Measurements from ENCODE around the gene CHRNA9.

Gene CHRNA9

DNA sequence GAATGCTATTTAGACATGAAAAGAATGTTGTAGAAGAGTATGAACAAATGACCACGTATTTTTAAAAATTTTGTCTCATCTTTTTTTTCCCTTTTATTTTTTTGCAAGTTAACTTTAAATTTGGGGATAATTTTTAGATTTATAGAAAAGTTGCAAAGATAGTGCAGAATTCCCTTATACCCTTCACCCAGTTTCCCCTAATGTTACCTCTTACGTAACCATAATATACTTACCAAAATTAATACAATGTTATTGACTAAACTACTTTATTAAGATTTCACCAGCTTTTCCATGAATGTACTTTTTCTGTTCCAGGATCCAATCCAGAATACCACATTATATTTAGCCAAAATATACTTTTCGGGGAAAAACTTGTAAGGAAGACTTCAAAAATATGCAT is 12.3 kb downstream of the CHRNA9 start:
- ATAC-seq: no peak

DNA sequence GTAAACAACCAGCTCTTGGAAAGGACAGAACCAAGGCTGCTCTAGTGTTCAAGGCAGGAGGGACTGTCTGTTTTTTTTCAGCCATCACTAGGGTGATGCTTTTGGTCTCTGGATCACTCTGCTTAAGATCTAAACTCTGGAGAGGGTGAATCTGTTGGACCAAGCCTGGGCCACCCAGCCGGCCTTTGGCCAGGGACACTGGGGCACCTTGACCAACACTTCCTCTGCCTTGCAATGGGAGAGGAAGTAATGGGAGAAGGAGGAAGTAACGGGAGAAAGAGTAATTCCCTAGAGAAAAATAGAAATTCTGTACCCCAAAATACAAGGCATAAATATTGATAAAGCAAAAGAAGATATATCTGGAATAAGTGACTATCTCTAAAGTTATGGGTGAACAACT is 12.9 kb downstream of the CHRNA9 start:
- ATAC-seq: no peak

DNA sequence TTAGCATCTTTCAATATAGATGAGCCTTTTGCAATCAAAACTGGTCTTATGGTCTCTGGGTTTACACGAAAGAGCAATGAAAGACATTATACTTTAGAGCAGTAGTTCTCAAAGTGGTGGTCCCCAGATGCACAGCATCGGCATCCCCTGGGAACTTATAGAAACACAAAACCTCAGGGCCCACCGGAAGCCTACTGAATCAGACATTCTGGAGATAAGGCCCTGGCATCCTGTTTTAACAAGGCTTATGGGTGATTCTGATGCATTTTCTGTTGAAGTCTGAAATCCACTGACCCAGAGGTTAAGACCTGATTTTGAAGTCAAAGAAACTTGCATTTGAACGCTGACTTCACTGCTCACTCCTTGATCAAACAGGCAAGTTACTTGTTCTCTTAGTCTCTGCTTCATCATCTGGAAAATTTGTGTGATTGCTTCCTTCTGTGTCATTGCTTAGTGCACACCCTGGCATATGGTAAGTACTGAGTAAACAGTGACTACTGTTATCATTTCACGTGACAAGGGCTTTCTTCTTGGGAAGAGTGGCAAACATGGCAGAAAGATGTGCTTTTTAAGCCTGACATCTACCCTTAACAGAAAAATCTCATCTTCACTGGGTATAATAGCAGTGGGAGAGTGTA is 14.5 kb downstream of the CHRNA9 start:
- peak in 1 of 2 donors; percentile 66 for ATAC-seq

DNA sequence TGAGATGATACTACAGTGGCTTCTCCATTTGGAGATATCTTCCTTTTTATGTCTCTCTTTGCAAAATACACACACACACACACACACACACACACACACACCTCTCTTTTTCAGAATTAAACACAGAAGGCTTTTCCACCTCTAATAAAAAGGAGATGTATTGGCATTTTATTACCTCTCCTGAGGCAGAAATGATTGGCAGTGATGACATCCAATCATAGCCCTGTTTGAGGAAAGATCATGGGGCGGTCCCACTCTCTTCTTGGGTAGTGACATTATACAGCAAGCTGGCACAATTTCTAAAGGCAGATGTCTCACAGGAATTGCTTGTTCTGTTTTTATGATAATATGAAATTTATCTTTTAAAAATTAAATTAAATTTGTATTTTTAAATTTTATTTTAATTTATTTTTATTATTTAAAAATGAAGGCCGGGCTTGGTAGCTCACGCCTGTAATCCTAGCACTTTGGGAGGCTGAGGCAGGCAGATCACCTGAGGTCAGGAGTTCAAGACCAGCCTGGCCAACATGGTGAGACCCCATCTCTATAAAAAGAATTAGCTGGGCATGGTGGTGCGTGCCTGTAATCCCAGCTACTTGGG is 15.6 kb downstream of the CHRNA9 start:
- ATAC-seq: no peak

DNA sequence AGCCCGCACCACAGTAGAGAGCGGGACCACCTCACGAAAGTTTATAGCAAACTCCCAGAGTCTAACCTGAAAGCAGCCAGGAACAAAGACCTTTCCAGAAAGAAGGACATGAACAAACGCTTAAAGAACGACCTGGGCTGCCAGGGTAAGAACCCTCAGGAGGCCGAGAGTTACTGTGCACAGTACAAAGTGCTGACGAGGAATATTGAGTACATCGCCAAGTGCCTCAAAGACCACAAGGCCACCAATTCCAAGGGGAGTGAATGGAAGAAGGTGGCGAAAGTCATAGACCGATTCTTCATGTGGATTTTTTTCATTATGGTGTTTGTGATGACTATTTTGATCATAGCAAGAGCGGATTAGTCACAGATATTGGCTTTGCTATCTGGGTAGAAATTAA is 19.0 kb downstream of the CHRNA9 start:
- no peak for ATAC-seq

DNA sequence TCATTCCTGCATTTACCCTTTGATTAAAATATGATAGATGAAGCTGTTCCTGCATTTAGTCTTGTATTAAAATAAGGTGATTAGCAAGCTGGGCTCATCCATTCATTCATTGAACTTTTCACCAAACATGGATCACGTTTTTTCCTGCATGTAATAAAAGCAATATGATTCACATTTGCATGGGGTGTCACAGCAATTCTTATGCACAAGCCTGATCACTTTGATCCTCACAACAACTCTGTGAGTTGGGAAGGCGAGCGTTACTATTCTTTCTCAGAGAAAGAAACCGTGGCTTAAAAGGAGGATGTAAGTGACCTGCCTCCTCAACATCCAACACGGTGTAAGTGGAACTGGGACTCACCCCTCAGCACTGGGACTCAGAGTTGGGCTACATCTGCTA is 20.0 kb downstream of the CHRNA9 start:
- ATAC-seq: no peak

DNA sequence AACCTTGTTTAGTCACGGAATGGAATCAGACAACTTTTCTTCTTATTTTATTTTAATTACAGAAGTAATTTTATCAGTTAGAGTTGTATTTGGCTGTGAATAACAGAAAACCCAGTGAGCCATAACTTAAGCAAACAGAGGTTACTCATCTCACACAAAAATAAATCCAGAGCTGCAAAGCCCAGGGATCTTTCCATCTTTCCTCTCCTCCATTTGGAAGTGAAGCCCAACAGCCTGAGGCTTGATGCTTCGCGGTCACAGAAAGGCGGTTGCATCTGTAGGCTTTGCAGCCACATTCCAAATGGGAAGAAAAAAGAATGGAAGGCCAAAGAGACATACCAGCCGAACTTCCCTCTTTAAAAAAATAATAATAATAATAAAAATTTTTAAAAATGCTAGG is 22.6 kb downstream of the CHRNA9 start:
- ATAC-seq: no peak

DNA sequence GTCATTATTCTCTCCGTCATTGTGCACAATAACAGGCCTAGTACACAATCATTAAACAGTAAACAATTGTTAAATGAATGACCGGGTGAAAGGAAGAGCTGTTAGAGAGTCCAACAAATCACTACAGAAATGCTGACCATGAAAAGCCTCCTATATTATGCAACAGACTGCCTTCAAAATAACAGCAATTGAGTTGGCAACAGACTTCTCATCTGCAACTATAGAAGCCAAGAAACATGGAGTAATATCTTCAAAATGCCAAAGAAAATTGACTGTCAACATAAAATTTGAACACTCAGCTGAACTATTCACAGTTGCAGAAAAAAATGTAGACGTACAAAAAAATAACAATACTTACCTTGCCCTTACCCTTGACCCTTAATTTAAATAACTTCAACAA is 26.2 kb downstream of the CHRNA9 start:
- no peak for ATAC-seq

DNA sequence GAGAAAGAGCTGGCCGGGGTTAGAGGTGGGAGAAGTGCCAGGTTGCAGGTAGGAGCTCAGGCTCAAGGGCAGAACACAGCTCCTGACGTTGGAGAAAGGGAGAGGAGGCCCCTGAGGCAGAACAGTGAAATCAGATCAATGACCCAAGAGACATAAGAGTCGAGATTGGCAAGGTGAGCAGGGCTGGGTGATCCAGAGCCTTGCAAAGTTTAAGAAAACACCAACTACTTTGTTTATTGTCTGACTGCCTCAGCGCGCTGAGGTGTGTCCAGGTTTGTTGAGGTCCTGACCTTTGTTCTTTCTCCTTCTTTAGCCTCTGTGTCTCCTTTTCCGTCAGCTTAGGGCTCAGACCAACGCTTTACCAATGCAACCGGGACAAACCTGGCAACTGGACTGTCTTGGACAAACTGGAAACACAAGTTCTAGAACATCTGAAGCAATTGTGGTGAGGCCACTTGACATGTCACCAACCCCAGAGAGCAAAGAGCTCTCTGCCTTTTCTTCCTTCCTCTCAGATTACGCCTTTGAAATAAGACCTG is 28.3 kb downstream of the CHRNA9 start:
- no peak for ATAC-seq

DNA sequence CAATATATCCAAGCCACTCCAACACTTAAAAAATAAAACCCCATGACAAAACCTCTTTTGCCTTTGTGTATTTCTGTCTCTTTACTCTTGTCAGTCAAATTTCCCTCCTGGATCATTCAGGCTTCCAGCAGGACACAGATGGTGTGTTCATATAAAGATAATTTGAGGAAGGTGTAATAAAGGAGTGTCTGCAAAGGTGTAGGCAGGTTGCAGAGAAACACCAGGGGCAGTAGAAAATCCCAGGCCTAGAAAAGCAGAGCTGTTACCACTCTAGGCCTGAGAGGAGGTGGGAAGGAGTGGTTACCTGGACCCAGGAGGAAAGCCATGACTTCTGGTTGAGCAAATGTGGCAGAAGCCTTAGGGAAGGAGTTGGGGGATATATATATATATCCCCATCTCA is 28.8 kb downstream of the CHRNA9 start:
- no peak for ATAC-seq

DNA sequence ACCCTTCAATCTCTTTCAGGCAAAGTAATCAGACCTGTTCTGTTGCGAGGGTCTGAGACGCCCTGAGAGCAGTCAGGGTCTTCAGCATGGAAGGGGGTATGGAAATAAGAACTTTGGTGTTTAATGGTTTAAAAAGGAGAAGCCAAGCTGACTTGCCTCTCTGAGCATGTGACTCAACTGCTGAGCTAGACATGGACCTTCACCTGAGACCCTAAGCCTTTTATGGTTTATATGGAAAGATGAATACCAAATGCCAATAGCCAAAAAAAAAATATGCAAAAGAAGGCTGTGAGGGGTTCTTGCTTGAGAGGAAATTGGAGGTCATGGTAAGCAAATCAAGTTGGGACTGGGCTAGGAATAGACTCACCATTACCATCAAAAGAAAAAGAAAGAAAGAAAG is 30.6 kb downstream of the CHRNA9 start:
- no peak for ATAC-seq

DNA sequence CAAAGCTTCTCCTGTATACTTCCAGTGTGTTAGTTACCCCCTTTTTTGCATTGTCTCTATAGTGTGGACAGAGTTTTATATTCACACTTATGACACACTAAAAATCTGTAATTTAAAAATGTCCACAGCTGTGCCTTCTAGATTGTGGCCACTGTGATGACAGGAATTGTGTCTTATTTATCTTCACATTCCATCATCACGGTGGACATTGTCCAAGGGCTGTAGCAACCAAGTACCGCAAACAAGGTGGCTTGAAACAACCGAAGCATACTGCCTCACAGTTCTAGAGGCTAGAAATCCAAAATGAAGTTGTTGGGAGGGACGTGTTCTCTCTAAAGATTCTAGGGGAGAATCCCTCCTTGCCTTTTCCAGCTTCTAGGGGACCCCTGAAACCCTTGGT is 32.3 kb downstream of the CHRNA9 start:
- no peak for ATAC-seq

DNA sequence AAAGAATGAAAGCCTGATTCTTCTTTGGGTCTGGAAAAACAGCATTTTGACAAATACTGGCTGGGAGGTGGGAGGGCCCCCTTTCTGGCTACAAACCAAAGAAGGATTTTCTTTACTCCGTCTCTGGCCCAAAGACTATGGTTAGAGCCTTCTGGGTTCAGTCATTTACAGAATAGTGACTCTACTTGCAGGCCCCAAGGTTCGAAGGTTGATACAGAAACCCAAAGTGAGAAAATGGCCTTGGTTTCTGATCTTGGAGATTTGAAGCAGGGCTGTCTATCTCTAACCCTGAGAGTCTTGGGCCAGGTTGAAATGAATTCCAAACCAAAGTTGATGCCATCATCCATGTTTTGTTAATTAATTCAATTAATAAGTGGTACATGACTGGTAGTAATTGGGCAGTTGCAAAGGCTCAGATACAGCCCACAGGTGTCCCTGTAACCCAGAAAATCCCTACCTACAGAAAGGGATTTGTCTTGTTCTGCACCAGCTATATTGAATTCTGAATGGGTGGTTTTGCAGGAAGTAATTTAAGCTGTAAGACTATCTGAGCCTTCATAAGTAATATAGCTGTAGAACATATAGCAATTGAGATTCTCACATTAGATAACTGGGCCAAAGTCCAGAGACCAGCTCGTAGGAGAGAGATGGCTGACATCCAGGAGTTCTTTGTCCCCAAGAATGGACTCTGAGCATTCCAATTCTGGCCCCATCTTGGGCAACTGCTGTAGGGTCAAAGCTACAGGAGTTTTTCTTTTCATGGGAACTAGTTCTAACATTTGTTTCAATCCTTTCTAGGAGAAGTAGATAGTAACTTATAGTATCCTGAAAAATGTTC is 34.5 kb downstream of the CHRNA9 start:
- no peak for ATAC-seq

DNA sequence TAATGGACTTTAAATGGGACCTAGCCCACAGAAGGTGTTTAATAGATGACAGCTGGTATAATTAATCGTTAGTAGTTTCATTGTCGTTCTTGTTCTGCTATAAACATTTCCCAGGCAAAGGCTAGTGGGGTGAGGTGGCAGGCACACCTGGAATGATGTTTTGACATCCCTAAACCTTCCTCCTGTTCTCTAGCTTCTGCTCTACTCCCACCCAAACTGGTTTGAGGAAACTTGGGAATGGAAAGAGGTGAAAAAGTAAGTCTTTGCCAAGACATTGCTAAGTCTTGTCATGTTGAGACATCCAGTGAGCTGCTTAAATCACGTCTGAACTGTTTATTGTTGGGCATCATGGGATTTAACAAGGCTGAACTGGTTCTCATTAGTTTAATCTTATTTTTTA is 37.5 kb downstream of the CHRNA9 start:
- ATAC-seq: no peak

DNA sequence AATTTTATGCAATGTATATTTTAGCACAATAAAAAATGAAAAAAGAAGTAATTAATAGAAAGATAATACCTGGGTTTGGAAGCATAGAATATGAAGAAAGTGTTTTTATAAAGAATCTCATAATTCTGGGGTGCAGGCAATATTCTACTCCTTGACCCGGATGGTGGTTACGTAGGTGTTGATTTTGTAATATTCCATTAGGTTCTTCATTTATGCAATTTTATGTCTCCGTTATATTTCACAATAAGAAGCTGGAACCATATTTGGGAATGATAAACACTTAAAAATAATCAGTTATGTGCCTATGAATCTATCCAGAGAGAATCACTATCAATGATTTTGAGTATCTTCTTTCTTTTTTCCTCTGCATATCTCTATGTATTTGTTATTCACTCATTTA is 38.5 kb downstream of the CHRNA9 start:
- no peak for ATAC-seq

DNA sequence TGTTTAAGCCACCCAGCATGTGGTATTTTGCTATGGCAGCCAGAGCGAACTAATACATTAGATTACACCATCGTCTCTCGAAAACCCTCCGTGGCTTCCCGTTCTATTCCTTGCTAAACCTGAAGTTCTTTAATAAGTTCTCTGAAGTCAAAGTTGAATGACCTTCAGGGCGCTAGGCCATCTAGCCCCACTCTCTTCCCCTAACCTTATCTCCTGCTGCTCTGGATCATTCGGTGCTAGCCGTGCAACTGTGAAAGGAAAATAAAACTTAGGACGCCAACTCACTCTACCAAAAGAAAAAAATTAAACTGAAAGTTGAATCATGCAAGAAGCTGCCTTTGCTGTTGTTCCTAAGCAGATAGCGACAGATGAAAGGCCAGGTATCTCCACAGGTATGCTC is 40.0 kb downstream of the CHRNA9 start:
- ATAC-seq: no peak

DNA sequence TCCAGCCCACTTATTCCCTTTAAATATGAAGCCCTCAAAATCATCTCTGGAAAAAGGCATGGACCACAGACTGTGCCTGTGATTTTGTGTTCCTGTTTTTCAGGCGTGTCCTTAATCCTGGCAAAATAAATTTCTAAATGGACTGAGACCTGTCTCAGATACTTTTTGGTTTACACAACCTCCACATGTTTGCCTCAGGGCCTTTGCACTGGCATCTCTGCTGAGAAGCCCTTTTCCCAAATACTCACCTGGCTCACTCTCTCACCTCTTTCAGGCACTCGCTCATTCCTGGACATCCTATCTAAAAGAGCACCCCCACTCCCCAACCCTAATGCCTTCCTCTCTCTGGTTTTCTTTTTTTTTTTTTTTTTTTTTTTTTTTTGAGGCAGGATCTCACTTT is 40.5 kb downstream of the CHRNA9 start:
- ATAC-seq: no peak

DNA sequence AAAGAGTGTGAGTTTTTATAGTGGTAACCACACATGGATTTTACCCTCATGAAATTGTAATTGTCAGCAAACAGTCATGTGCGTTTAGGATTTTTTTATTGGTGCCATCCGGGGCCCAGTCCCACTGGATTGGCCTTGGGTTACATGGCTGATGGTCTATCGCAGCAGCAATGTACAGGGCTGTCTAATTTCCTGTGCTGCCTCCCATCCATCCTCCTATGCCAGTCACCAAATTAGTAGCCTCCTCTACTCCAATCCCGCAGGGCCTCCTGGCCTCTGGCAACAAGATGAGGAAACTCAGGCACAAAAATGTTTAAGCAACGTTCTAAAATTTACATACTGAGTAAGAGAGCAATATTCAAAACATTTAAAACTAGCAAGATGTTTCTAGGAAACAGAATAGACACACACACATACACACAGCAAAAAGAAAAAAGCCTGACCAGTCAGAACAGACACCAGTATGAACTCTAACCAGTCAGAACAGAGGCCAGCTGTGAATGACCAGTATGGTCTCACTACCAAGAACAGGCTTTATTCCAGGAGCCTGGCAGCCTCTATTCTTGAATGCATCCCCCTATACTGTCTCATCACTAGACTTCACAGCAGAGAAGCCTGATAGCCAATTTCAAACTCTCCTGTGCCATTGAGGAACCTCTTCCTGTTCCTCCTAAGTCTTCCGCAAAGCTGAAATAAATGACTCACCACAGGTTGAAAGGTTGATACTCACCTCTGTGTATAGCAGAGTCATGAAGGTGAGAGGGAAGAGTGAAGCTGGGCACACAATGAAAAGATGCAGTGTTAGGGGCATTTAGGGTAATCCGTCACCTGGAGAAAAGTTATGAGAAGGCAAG is 42.6 kb downstream of the CHRNA9 start:
- ATAC-seq: peak; percentile 30 to 53

DNA sequence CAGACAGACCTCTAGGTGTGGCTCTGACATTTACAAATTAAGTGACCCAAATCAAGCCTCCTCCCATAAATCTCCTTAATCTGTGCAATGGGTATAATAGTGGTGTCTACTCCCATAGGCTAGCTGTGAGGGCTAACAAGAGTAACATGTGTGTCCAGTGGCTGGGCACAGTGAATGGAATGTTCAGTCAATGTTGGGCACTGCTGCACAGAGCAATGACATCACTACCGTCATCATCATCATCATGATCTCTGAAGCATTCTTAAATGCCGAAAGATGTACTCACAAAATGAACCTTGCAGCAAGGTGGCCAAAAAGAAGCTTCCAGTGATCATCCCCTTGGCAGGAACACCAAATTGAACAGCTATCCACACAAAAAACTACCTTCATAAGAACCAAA is 43.5 kb downstream of the CHRNA9 start:
- no peak for ATAC-seq

DNA sequence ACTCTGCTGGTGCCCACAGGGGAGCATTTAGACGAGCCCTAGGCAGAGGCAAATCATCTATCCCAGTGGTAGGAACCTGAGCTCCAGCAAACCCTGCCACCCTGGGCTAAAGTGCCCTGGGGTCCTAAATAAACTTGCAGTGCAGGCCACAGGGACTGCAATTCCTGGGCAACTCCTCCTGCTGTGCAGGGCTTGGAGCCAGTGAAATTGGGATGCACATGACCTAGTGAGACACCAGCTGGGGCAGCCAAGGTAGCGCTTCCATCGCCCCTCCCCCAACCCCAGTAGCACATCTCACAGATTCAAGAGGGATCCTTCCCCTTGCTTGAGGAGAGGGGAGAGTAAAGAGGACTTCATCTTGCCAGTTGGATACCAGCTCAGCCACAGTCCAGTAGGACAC is 44.1 kb downstream of the CHRNA9 start:
- no peak for ATAC-seq

DNA sequence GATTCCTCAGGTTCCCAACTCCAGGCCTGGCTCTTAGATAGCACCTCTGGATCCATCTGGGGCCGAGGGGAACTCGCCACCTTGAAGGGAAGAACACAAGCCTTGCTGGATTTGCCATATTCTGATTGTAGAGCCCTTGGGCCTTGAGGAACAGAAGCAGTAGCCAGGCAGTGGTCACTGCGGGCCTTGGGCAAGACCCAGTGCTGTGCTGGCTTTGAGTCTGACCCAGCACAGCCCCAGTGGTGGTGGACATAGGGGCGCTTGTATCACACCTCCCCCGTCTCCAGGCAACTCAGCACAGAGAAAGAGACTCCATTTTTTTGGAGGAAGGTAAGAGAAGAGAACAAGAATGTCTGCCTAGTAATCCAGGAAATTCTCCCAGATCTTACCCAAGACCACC is 45.5 kb downstream of the CHRNA9 start:
- no peak for ATAC-seq

DNA sequence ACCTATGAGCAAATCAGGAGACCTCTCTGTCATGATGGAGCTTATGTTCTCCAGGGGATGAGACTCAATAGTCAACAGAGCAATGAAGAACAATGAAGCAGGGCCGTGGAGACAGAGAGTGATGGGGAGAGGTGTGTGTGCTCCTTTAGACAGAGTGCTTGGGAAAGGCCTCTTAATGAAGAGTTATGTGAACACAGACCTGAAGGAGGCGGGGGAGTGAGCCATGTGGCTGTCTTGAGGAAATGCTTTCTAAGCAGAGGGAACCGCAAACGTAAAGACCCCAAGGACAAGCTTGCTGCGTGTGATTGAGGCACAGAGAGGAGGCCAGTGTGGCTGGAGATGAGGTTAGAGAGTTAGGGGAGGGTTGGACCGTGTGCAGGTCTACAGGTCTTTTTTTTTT is 53.1 kb downstream of the CHRNA9 start:
- ATAC-seq: no peak

DNA sequence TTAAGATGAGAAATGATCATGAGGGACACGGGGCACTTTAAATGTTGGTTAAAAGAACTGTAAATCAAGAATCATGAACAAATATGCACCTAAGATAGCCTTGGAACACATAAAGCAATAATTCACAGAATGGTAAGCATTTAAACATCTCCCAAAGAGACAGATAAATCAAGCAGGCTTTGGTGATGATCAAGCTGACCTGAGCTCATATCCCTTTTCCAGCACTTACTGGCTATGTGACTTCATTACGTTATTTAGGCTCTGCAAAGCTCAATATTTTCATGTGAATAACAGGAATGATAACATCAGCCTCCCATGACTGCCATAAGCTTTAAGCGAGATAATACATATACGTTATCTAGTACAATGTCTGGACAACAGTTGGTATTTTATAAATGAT is 54.9 kb downstream of the CHRNA9 start:
- no peak for ATAC-seq

Data from activated CD4-positive, CD25-positive, alpha-beta regulatory T cell treated with anti-CD3 and anti-CD28 coated beads, Interleukin-2, amount 50 U/mL, for 24 hours (primary cell).